ENCODE results near the gene SLC39A11.
"Not testable (repeated sequence)": the region's sequence is repeated elsewhere in the genome, so short reads cannot be mapped to it uniquely, and the experiment has no call there.

SLC39A11 gene

GRCh38 chr17:72903522-72903921 is 189.0 kb downstream of the SLC39A11 start:
- no peak for TF ChIP-seq CTCF (IDR thresholded peaks at IDR 0.05; ENCODE audit: insufficient read depth, low read length, missing control alignments)
- POLR2A ChIA-PET, result no interaction called here
- DNase-seq (ENCODE audit: low read depth, low spot score), result no peak
- H3K4me3 ChIP-seq (ENCODE audit: low read depth, low read length), result no peak overlapping the region
- CTCF ChIA-PET, result no interaction called here

- no peak overlapping the region for H3K4me3 ChIP-seq (ENCODE audit: low read depth, low read length)
- CTCF ChIA-PET, result no interaction called here
- POLR2A ChIA-PET, result no interaction called here
- no peak for DNase-seq (ENCODE audit: low read depth, low spot score)
- no peak for TF ChIP-seq CTCF (IDR thresholded peaks at IDR 0.05; ENCODE audit: insufficient read depth, low read length, missing control alignments)
Measured at GRCh38 chr17:72901657-72902056, 190.8 kb downstream of the SLC39A11 start.

- no peak for DNase-seq (ENCODE audit: low read depth, low spot score)
- CTCF ChIA-PET, result no interaction called here
- no peak overlapping the region for H3K4me3 ChIP-seq (ENCODE audit: low read depth, low read length)
- POLR2A ChIA-PET, result no interaction called here
- no peak for TF ChIP-seq CTCF (IDR thresholded peaks at IDR 0.05; ENCODE audit: insufficient read depth, low read length, missing control alignments)
Measured at GRCh38 chr17:72901083-72901482, 191.4 kb downstream of the SLC39A11 start.

- ChIA-PET POLR2A (no interaction called here), CTCF (no interaction called here)
- H3K4me3 ChIP-seq (ENCODE audit: low read depth, low read length), result no peak overlapping the region
- no peak for TF ChIP-seq CTCF (IDR thresholded peaks at IDR 0.05; ENCODE audit: insufficient read depth, low read length, missing control alignments)
- DNase-seq (ENCODE audit: low read depth, low spot score), result no peak
Measured at GRCh38 chr17:72900654-72900971, 191.9 kb downstream of the SLC39A11 start.

GRCh38 chr17:72898725-72899124 is 193.8 kb downstream of the SLC39A11 start:
- TF ChIP-seq CTCF (IDR thresholded peaks at IDR 0.05; ENCODE audit: insufficient read depth, low read length, missing control alignments), result no peak
- ChIA-PET CTCF (no interaction called here), POLR2A (no interaction called here)
- no peak overlapping the region for H3K4me3 ChIP-seq (ENCODE audit: low read depth, low read length)
- DNase-seq (ENCODE audit: low read depth, low spot score), result no peak

- H3K4me3 ChIP-seq (ENCODE audit: low read depth, low read length); DNase-seq (ENCODE audit: low read depth, low spot score); POLR2A ChIA-PET; CTCF ChIA-PET: not testable (repeated sequence)
Measured at GRCh38 chr17:72896288-72896687, 196.2 kb downstream of the SLC39A11 start.

- TF ChIP-seq CTCF (IDR thresholded peaks at IDR 0.05; ENCODE audit: insufficient read depth, low read length, missing control alignments), result no peak
- ChIA-PET CTCF (no interaction called here), POLR2A (no interaction called here)
- no peak for DNase-seq (ENCODE audit: low read depth, low spot score)
- H3K4me3 ChIP-seq (ENCODE audit: low read depth, low read length), result no peak overlapping the region
Measured at GRCh38 chr17:72891627-72892026, 200.9 kb downstream of the SLC39A11 start.

All from AG04449 (cell line).